IMR-90 (cell line): Measurements from ENCODE around the gene SPPL2A. TPM values are rescaled to one million over a fixed set of nuclear protein-coding genes. Genes with fewer than 3 reads are reported as not detected.

Source experiments
- ATAC-seq: fragments of 200-7000 bp; cut with Tn5 transposase; 2 replicates; pipeline ENCODE4 v1.9.1; 2020; ENCODE audit warnings: low read depth, mild to moderate bottlenecking, moderate library complexity
- BruUV-seq: library from RNA; stranded (reverse); fragments of 400-500 nt; replicated peaks from 2 replicates; lab custom pipeline; 2021; lab: Mats Ljungman, UMichigan
- CTCF ChIA-PET: fragments of 300-600 bp; formaldehyde crosslinking; extraction: SDS; loops from one replicate; lab custom pipeline; 2021; ENCODE audit warnings: antibody characterized with exemption; lab: Yijun Ruan, JAX
- POLR2A ChIA-PET: fragments of 300-600 bp; sonication (Branson Sonifier 250); formaldehyde crosslinking; loops from one replicate; lab custom pipeline; 2022; ENCODE audit warnings: antibody characterized with exemption; ENCODE audit not compliant: unreplicated experiment; lab: Charles Lee
- DNase-seq: peaks from one replicate; pipeline ENCODE4 v3.0.0; 2013
- H2AFZ ChIP-seq: replicated peaks from 2 replicates; pipeline ENCODE3; 2013; ENCODE audit warnings: low read length, mild to moderate bottlenecking; ENCODE audit not compliant: poor library complexity
- H2AK5ac ChIP-seq: 2 replicates; pipeline ENCODE4 v1.6.1; 2013; ENCODE audit warnings: low read depth, low read length, inconsistent platforms
- H2AK9ac ChIP-seq: replicated peaks from 2 replicates; pipeline ENCODE3; 2013; ENCODE audit warnings: mild to moderate bottlenecking, low read depth, low read length, moderate library complexity; ENCODE audit not compliant: poor library complexity
- H2BK120ac ChIP-seq: 2 replicates; pipeline ENCODE4 v1.6.1; 2013; ENCODE audit warnings: low read depth, low read length, inconsistent platforms
- H2BK15ac ChIP-seq: 3 replicates; pipeline ENCODE4 v1.6.1; 2013; ENCODE audit warnings: low read depth, low read length, inconsistent platforms
- H2BK20ac ChIP-seq: 2 replicates; pipeline ENCODE4 v1.6.1; 2013; ENCODE audit warnings: low read depth, mild to moderate bottlenecking, inconsistent platforms, low read length, moderate library complexity
- H2BK5ac ChIP-seq: 2 replicates; pipeline ENCODE4 v1.6.1; 2013; ENCODE audit warnings: mild to moderate bottlenecking, low read depth, low read length, inconsistent platforms; ENCODE audit not compliant: poor library complexity, severe bottlenecking
- H3K14ac ChIP-seq: replicated peaks from 2 replicates; pipeline ENCODE4 v1.6.1; 2013; ENCODE audit warnings: low read depth, low read length, inconsistent platforms
- H3K18ac ChIP-seq: 2 replicates; pipeline ENCODE4 v1.6.1; 2013; ENCODE audit warnings: low read depth, low read length, control low read depth
- H3K23ac ChIP-seq: 2 replicates; pipeline ENCODE4 v1.6.1; 2013; ENCODE audit warnings: low read depth, low read length, inconsistent platforms
- H3K27ac ChIP-seq: 2 replicates; pipeline ENCODE4 v1.5.1; 2013; ENCODE audit warnings: mild to moderate bottlenecking, control low read depth, low read length; ENCODE audit not compliant: insufficient read depth
- H3K27me3 ChIP-seq: 2 replicates; pipeline ENCODE4 v1.6.1; 2013; ENCODE audit warnings: low read length; ENCODE audit not compliant: control insufficient read depth, insufficient read depth
- H3K36me3 ChIP-seq: 2 replicates; pipeline ENCODE4 v1.6.1; 2013; ENCODE audit warnings: low read length, mixed read lengths; ENCODE audit not compliant: control insufficient read depth, insufficient read depth
- H3K4ac ChIP-seq: 2 replicates; pipeline ENCODE4 v1.6.1; 2013; ENCODE audit warnings: low read depth, low read length, inconsistent platforms
- H3K4me1 ChIP-seq: 2 replicates; pipeline ENCODE4 v1.6.1; 2013; ENCODE audit warnings: low read length, mixed read lengths; ENCODE audit not compliant: control insufficient read depth, insufficient read depth
- H3K4me2 ChIP-seq: 2 replicates; pipeline ENCODE4 v1.6.1; 2013; ENCODE audit warnings: low read depth, mild to moderate bottlenecking, control low read depth, low read length, moderate library complexity
- H3K4me3 ChIP-seq: 2 replicates; pipeline ENCODE4 v1.5.1; 2013; ENCODE audit warnings: low read depth, mild to moderate bottlenecking, control low read depth, low read length, moderate library complexity; ENCODE audit not compliant: insufficient read depth
- H3K56ac ChIP-seq: 2 replicates; pipeline ENCODE4 v1.6.1; 2013; ENCODE audit warnings: low read length, inconsistent platforms; ENCODE audit not compliant: insufficient read depth; ENCODE audit errors: extremely low read depth
- H3K79me1 ChIP-seq, 2 experiments: 2 replicates each; pipeline ENCODE4 v1.6.1; 2013; ENCODE audit warnings: low read length in 2 of 2, inconsistent platforms in 1 of 2, low read depth in 1 of 2
- H3K9ac ChIP-seq: 2 replicates; pipeline ENCODE4 v1.6.1; 2013; ENCODE audit warnings: low read depth, low read length, control low read depth
- H3K9me1 ChIP-seq: 2 replicates; pipeline ENCODE4 v1.6.1; 2013; ENCODE audit warnings: low read length, inconsistent platforms; ENCODE audit not compliant: insufficient read depth
- H3K9me3 ChIP-seq: 2 replicates; pipeline ENCODE4 v1.6.1; 2013; ENCODE audit warnings: low read length; ENCODE audit not compliant: control insufficient read depth, insufficient read depth
- H4K20me1 ChIP-seq: 2 replicates; pipeline ENCODE4 v1.6.1; 2013; ENCODE audit warnings: low read length, inconsistent platforms; ENCODE audit not compliant: insufficient read depth
- H4K5ac ChIP-seq: 2 replicates; pipeline ENCODE4 v1.6.1; 2013; ENCODE audit warnings: mild to moderate bottlenecking, low read depth, low read length, control low read depth
- H4K8ac ChIP-seq, 2 experiments: 2 replicates each; pipeline ENCODE4 v1.6.1; 2013; ENCODE audit warnings: low read depth in 2 of 2, low read length in 2 of 2, control low read depth in 1 of 2, inconsistent platforms in 1 of 2
- H4K91ac ChIP-seq: 2 replicates; pipeline ENCODE4 v1.6.1; 2013; ENCODE audit warnings: low read depth, low read length, inconsistent platforms; ENCODE audit not compliant: insufficient read depth
- BHLHE40 ChIP-seq: fragments of 150-350 bp; IDR thresholded peaks from 2 replicates; pipeline ENCODE4 v1.6.1; 2016; ENCODE audit warnings: mild to moderate bottlenecking, low read depth, low read length
- CEBPB ChIP-seq: IDR thresholded peaks from 2 replicates; pipeline ENCODE4 v1.6.1; 2012; ENCODE audit warnings: low read depth, low read length, improper control_type of control experiment
- NFE2L2 ChIP-seq: fragments of 150-350 bp; IDR thresholded peaks from 2 replicates; pipeline ENCODE4 v1.6.1; 2016; ENCODE audit warnings: low read depth, mild to moderate bottlenecking, low read length
- WGBS, 2 experiments: methylation state at CpG; one replicate each; pipeline versions ENCODE4 v1.1.5 to v1.1.7; 2013; ENCODE audit warnings: missing lambda C conversion rate in 2 of 2; ENCODE audit not compliant: insufficient read length in 1 of 2; ENCODE audit errors: extremely low coverage in 2 of 2; 5-methylcytosine and 5-hydroxymethylcytosine counted together
- dilution Hi-C: fragments of 300-500 bp; cut with HindIII; formaldehyde crosslinking; loops from one replicate; pipeline ENCODE4 v1.14.3; 2018; ENCODE audit warnings: low sequenced_read_pairs; ENCODE audit not compliant: unreplicated experiment
- in situ Hi-C: fragments of 300-500 bp; cut with MboI; formaldehyde crosslinking; loops from 3 replicates; pipeline ENCODE4 v1.14.3; 2019; ENCODE audit warnings: low sequenced_read_pairs, inconsistent platforms, mixed read lengths
- intact Hi-C: fragments of 100-400 bp; cut with micrococcal nuclease; formaldehyde crosslinking; loops from 2 replicates; pipeline ENCODE4 v1.10.0; 2022
- polyA plus RNA-seq, 3 experiments: library from polyadenylated mRNA; depleted of rRNA; stranded (reverse); fragments of >200 nt; gene quantifications; 2 replicates each; pipeline ENCODE4 v1.2.3, GENCODE V29; 2012; ENCODE audit warnings: low replicate concordance in 1 of 3
- total RNA-seq: library from RNA; depleted of rRNA; stranded (reverse); fragments of >200 nt; gene quantifications from 2 replicates; pipeline ENCODE4 v1.2.3, GENCODE V29; 2012
- TF ChIP-seq, protein P1 (sequence below): fragments of 150-350 bp; IDR thresholded peaks from 2 replicates; pipeline ENCODE4 v1.6.1; 2016; ENCODE audit warnings: low read depth, mild to moderate bottlenecking, low read length, moderate library complexity, borderline replicate concordance

SPPL2A gene
- total and polyA plus RNA-seq, 2 of the 4 experiments (the other 2 are of a cell fraction) = 29.2 to 53.8 TPM

DNA sequence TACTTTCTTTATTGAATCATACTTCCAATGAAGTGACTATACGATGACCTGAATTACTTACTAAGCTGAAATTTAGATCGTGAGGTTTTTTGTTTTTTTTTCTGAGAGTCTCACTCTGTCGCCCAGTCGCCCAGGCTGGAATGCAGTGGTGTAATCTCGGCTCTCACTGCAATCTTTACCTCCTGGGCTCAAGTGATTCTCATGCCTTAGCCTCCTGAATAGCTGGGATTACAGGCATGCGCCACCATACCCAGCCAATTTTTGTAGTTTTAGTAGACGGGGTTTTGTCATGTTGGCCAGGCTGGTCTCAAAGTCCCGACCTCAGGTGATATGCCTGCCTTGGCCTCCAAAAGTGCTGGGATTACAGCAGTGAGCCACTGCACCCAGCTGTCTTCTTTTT, 28.7 kb downstream of the SPPL2A start:
- peaks cover 12% of the 10 kb centered on the region for H3K36me3 ChIP-seq
- no peak for ATAC-seq
- no peak overlapping the region for H2AK5ac ChIP-seq
- no peak overlapping the region for H3K18ac ChIP-seq
- H3K4me2 ChIP-seq = no peak overlapping the region
- WGBS, 2 experiments = 100% methylated on average over 1 of the region's 8 CpGs; no CpG with 5 or more reads in 1 of the 2 experiments
- in situ Hi-C loops = no loop called here
- no peak overlapping the region for H2AFZ ChIP-seq
- no peak overlapping the region for H3K23ac ChIP-seq
- H3K4ac ChIP-seq = no peak overlapping the region
- no peak for DNase-seq
- no peaks in the 10 kb centered on the region for H3K9me1 ChIP-seq
- H2BK5ac ChIP-seq = no peak overlapping the region
- no peak overlapping the region for H2AK9ac ChIP-seq
- H3K14ac ChIP-seq = no peak overlapping the region
- ChIA-PET CTCF (no interaction called here), POLR2A (no interaction called here)
- TF ChIP-seq CEBPB (no peak), BHLHE40 (no peak), NFE2L2 (no peak)
- TF ChIP-seq, protein P1, sequence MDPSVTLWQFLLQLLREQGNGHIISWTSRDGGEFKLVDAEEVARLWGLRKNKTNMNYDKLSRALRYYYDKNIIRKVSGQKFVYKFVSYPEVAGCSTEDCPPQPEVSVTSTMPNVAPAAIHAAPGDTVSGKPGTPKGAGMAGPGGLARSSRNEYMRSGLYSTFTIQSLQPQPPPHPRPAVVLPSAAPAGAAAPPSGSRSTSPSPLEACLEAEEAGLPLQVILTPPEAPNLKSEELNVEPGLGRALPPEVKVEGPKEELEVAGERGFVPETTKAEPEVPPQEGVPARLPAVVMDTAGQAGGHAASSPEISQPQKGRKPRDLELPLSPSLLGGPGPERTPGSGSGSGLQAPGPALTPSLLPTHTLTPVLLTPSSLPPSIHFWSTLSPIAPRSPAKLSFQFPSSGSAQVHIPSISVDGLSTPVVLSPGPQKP = no peak
- H2BK15ac ChIP-seq = no peak overlapping the region
- H4K5ac ChIP-seq = no peak overlapping the region
- H4K8ac ChIP-seq = no peak overlapping the region
- no peaks in the 10 kb centered on the region for H3K27me3 ChIP-seq
- no peaks in the 10 kb centered on the region for H3K9me3 ChIP-seq
- no peaks in the 10 kb centered on the region; a peak in 1 of 4 replicates for H3K79me1 ChIP-seq
- BruUV-seq = no TSS peak
- no peaks in the 10 kb centered on the region for H3K4me1 ChIP-seq
- H3K4me3 ChIP-seq = no peak overlapping the region
- dilution Hi-C loops = no loop called here
- no peak overlapping the region for H3K56ac ChIP-seq
- H3K27ac ChIP-seq = no peak overlapping the region
- H4K91ac ChIP-seq = no peak overlapping the region
- H2BK20ac ChIP-seq = no peak overlapping the region
- H3K9ac ChIP-seq = no peak overlapping the region
- intact Hi-C loops = no loop called here
- no peak overlapping the region for H2BK120ac ChIP-seq
- H4K20me1 ChIP-seq = no peaks in the 10 kb centered on the region
